SK-N-DZ (cell line): ENCODE data around the gene SKIDA1.

ENCODE experiments used
- DNase-seq: peaks from one replicate; pipeline ENCODE4 v3.0.0-alpha.2; 2015; ENCODE audit warnings: low spot score

Gene SKIDA1

DNA sequence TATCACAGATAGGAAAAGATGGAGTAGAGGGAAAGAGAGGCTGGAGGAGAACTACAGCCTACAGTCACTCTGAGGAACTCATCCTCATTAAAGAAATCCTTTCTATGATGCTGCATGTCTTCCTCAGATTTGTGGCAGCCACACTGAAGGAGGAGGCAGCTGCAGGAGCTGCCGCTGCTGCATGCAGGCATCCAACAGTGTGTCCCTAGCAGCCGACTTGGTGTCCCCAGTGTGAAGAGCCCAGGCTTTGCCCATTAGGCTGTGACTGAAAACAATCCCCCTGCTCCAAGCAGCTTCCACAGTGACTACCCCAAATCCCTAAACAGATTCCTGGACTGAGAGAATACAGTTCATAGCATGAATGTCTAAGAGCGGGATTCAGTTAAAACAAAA lies 23.1 kb downstream of the SKIDA1 start:
- no peak for DNase-seq

GRCh38 chr10:21501731-21502347 lies 23.6 kb downstream of the SKIDA1 start:
- no peak for DNase-seq

- DNase-seq, result no peak
Measured at GRCh38 chr10:21501091-21501490, 24.4 kb downstream of the SKIDA1 start.

GRCh38 chr10:21500578-21500910 lies 24.9 kb downstream of the SKIDA1 start:
- no peak for DNase-seq

DNA sequence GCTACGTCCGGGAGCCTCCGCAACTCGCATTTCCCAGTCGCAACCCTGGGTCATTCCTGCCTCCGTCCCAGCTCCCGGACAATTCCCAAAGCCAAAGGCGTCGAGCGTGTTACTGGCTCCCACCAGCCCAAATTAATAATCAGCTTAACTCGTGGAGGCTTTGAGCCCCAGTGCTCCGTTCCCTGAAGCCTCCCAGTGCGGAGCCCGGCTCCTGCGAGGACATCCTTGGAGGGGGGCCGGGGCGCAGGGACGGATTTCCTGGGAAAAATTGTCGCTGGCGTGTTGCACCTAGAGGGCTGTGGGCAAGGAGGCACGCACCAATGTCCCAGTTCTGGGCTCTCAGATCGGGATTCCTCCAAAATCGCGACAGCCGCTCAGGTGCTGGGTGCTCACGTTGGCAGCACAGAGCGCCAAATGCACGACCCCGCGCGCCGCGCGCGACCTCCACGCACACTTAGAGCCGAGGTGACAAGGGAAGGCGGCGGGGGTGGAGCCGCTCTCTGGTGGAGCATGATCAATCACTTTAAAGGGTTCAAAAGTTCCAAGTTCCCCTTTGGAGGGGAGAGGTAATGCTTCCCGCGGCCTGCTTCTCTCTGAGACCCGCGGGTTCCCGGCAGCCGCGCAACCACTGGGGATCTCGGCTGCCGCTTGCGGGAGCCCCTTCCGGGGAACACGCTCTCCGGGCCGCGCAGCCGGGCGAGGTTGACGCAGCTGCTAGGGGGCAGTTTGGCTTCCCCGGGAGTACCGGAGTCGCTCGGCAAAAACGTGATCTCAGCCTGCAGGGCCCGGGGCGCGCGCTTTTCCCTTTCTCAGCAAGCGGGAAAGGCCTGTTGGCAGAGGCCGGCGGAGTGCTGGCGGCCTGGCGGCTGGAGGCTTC lies 25.5 kb downstream of the SKIDA1 start:
- no peak for DNase-seq

DNA sequence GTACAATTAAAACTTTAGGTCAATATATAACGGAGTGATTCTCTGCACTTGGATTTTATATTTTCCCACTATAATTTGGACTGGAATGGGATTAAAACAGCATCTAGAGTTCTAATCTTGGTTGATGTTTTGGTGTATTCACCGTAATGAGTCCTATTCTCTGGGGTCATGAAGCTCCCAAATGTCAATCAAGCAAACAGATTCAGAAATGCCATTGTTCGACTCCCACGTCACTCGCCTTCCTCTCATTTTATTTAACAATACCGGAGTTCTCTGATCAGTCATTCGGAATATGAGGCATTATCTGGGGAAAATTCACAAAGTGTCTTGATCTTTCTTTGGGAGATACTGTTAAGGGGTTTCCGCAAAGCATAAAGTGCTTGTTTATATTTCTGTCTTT lies 26.5 kb downstream of the SKIDA1 start:
- no peak for DNase-seq

GRCh38 chr10:21498377-21498776 lies 27.1 kb downstream of the SKIDA1 start:
- no peak for DNase-seq

DNA sequence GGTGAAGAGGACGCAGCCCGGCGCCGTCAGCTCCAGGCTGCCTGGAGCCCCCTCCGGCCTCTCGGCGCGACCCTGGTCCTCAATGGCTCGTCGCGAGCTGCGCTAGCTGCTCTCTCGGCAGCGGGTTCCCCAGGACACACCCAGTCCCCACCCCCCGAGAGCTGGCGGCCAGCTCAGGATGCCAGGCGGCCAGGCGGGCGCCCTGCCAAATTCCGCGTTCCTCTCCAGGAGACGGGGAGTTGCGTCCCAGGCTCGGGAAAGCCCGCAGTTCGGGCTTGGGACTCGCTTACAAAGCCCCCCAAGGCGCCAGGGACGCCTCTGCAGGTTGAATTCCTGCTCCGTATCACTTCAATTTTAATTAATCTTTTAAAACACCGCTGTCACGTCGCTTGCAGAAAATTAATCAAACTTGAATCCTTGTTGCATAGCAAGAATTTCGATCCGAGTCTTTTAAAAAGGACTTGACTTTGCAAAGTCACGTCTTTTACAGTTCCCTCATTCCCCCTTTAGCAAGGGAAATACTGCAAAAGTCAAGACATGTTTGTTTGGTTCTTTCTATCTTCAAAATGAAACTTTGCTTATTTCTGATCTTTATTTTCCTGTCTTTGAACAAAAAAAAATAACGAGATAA lies 28.2 kb downstream of the SKIDA1 start:
- DNase-seq, result peak; percentile 72

DNA sequence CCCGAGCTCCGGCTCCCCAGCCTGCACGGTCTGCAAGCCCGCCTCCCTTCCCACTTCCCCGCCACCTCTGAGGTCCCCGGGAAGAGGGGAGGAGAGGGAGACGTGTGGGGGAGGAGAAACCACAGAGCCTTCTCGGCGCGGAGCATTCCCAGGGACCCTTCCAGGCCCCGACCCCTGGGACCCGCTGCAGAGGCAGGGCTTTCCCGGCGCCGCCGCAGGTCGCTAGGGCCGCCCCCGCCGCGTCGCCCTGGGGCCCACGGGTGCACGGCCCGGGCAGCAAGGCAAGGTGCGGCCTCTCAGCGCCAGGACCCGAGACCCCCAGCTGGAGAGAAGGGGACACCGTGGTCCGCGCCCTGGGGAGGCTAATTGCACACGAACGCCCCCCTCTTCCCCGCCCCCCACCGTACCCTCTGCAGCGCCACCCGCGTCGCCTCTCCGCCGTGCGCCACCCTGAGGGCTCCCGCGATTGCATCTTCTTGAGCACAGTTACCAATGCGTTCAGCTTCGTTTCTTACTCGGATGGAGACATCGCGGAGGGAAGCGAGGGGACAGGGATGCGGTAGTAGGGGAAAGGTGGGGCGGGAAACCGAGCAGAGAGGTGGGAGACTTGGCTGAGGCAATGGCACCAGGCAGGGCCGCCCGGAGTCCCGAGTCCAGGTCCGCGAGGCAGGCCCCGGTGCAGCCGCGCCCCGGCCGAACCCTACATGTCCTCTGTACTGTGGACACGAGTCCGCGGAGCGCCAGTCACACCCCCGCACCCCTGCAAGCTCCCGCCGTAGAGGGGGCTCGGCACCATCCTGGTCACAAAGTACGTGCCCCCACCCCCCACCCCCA lies 28.9 kb downstream of the SKIDA1 start:
- DNase-seq, result peak; percentile 72

- peak; percentile 84 for DNase-seq
Measured at GRCh38 chr10:21495752-21496342, 29.6 kb downstream of the SKIDA1 start.

- DNase-seq, result no peak
Measured at GRCh38 chr10:21495002-21495751, 30.3 kb downstream of the SKIDA1 start.

- DNase-seq, result no peak
Measured at GRCh38 chr10:21494191-21495001, 31.1 kb downstream of the SKIDA1 start.

- DNase-seq, result no peak
Measured at GRCh38 chr10:21493784-21494183, 31.7 kb downstream of the SKIDA1 start.

- DNase-seq, result no peak
Measured at GRCh38 chr10:21492421-21492820, 33.1 kb downstream of the SKIDA1 start.

DNA sequence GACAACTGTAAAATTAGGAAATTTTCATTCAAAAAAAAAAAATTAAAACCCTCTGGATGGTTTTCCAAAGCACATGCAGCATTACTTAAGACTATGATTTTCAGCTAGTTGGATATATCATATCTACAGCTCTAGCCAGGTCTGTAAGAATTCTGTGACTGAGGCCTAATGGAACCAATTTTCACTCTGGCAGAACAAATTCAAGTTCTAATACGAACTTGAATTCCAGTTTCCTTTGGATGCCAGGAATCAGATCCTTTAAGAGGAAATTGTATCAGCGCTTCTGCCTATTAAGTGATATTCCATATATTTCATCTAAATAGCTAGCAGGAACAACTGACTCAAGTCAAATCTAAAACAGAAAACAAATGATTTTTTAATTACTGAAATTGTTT lies 34.8 kb downstream of the SKIDA1 start:
- no peak for DNase-seq

DNA sequence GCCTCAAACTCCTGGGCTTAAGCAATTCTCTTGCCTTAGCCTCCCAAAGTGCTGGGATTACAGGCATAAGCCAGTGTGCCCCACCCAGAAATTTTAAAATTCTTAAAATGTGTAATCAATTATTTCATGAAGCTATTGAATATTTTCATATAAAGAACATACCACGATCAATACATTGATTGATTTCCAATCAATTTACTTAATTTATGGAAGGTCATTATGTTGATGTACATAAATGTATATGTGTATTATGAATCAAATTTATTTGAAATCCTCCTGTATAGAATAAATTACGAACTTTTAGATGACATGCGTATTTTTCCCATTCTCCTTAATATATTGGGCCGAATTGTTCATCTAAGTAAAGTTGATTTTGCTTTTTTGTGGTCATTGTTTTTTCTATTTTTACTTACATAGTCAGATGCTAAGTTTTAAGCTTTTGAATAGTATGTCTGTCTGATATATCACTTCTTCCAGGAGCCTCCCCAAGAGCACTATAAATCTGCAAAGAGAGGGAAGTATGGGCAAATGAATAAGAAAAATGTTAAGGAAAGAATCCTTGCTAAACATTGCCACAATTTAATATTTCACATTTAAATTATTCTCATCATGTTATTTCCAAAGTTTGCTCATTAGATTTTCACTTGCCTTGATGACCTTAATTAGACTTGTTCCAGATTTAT lies 35.3 kb downstream of the SKIDA1 start:
- DNase-seq, result no peak

DNA sequence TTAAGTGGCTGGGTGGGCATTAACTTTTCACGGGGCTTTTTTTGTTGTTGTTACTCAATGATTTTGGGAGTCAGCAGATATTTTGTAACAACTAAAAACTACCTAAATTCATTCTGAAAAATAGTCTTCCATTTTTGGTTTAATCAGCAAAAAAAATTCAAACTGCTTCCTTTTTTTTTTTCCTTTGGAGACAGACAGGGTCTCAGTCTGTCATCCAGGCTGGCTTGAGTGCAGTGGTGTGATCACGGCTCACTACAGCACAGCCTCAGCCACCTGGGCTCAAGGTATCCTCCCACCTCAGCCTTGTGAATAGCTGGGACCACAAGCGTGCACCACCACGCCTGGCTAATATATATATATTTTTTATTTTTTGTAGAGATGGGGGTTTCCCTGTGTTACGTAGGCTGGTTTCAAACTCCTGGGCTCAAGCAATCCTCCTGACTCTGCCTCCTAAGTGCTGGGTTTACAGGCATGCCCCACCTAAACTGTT lies 36.5 kb downstream of the SKIDA1 start:
- no peak for DNase-seq

- DNase-seq, result no peak
Measured at GRCh38 chr10:21488246-21488956, 37.1 kb downstream of the SKIDA1 start.
